ENCODE results near the gene PJVK. TPM values are rescaled to one million over a fixed set of nuclear protein-coding genes. Genes with fewer than 3 reads are reported as not detected.

Gene PJVK
- total RNA-seq, 1 donor from 2014 or later, result 7.4 TPM

DNA sequence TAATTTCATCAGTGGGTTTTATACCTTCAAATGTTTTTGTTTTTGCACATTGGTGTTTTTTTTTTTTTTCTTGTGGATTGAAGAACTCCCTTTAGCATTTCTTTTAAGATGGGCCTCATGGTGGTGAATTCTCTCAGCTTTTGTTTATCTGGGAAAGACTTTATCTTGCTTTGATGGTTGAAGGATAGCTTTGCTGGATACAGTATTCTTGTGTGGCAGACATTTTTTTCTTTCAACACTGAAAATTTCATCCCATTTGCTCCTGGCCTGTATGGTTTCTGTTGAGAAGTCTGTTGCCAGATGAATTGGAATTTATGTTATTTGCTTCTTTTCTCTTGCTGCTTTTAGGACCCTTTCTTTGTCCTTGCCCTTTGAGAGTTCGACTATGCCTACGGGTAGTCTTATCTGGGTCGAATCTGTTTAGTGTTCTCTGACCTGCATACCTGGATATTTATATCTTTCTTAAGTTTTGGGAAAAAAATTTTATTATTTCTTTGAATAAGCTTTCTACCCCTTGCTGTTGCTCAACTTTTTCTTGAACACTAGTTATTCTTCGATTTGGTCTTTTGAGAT is 25.8 kb upstream of the PJVK start:
- Mint-ChIP-seq H3K36me3 (ENCODE audit: unreplicated experiment) (peaks cover 30% of the 10 kb centered on the region), H3K27me3 (ENCODE audit: unreplicated experiment) (no peaks in the 10 kb centered on the region)

DNA sequence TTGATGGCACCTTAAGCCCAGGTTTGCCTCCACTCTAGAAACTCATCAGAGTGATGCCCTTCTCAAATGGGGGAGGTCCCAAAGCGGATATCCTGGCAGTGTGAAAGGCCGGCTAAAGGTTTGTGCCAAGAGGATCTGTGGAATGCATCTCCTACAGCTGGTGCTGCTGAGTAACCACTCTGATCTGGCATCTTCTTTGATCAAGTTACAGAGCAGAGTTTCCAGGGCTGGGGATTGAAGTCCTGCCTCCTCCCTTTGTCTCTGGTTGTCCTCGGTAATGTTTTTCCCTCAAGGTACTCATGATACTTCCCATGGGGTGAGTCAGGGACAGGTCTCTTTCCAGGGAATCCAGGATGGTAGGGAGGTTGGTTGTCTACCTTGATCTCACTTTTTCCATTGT is 24.8 kb upstream of the PJVK start:
- H3K36me3 Mint-ChIP-seq (ENCODE audit: unreplicated experiment), result peaks cover 36% of the 10 kb centered on the region
- H3K4me3 Mint-ChIP-seq (ENCODE audit: unreplicated experiment), result no peak overlapping the region

More for the DNA sequence above, 25.8 kb upstream of the PJVK start:
- no peak for TF ChIP-seq CTCF (IDR thresholded peaks at IDR 0.05)
- Mint-ChIP-seq H3K4me1 (ENCODE audit: unreplicated experiment) (peaks cover 2% of the 10 kb centered on the region), H3K9me3 (ENCODE audit: unreplicated experiment) (peaks cover 16% of the 10 kb centered on the region), H3K4me3 (ENCODE audit: unreplicated experiment) (no peak overlapping the region), H3K27ac (ENCODE audit: unreplicated experiment) (no peak overlapping the region)
- DNase-seq (ENCODE audit: extremely low spot score, unreplicated experiment), result no peak

DNA sequence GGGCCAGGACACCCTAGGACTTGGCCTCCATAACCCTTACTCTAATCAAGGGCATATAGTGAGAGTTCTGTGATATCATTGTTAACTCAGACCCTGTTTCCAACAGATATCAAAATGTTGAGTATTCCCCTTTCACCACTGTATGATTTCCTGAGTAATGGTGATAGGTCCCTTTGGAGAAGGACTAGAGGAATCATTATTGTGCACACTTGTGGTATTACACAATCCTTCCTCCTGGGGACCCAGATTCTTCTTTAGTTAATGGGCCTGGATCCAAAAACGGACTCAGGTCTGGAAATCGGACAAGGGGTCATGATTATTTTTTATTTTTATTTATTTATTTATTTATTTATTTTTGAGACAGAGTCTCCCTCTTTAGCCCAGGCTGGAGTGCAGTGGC is 23.7 kb upstream of the PJVK start:
- Mint-ChIP-seq H3K9me3 (ENCODE audit: unreplicated experiment) (peaks cover 16% of the 10 kb centered on the region), H3K36me3 (ENCODE audit: unreplicated experiment) (peaks cover 45% of the 10 kb centered on the region), H3K27ac (ENCODE audit: unreplicated experiment) (no peak overlapping the region), H3K4me3 (ENCODE audit: unreplicated experiment) (no peak overlapping the region), H3K27me3 (ENCODE audit: unreplicated experiment) (no peaks in the 10 kb centered on the region), H3K4me1 (ENCODE audit: unreplicated experiment) (peaks cover 2% of the 10 kb centered on the region)
- no peak for TF ChIP-seq CTCF (IDR thresholded peaks at IDR 0.05)
- no peak for DNase-seq (ENCODE audit: extremely low spot score, unreplicated experiment)

More for the DNA sequence above, 24.8 kb upstream of the PJVK start:
- no peak for DNase-seq (ENCODE audit: extremely low spot score, unreplicated experiment)
- Mint-ChIP-seq H3K27me3 (ENCODE audit: unreplicated experiment) (no peaks in the 10 kb centered on the region), H3K27ac (ENCODE audit: unreplicated experiment) (no peak overlapping the region), H3K9me3 (ENCODE audit: unreplicated experiment) (peaks cover 16% of the 10 kb centered on the region), H3K4me1 (ENCODE audit: unreplicated experiment) (peaks cover 2% of the 10 kb centered on the region)
- TF ChIP-seq CTCF (IDR thresholded peaks at IDR 0.05), result no peak

GRCh38 chr2:178428396-178428806 is 22.8 kb upstream of the PJVK start:
- DNase-seq (ENCODE audit: extremely low spot score, unreplicated experiment), result no peak
- H3K4me1 Mint-ChIP-seq (ENCODE audit: unreplicated experiment), result peaks cover 2% of the 10 kb centered on the region
- peaks cover 16% of the 10 kb centered on the region for H3K9me3 Mint-ChIP-seq (ENCODE audit: unreplicated experiment)
- no peaks in the 10 kb centered on the region for H3K27me3 Mint-ChIP-seq (ENCODE audit: unreplicated experiment)
- no peak for TF ChIP-seq CTCF (IDR thresholded peaks at IDR 0.05)
- no peak overlapping the region for H3K27ac Mint-ChIP-seq (ENCODE audit: unreplicated experiment)
- peaks cover 50% of the 10 kb centered on the region for H3K36me3 Mint-ChIP-seq (ENCODE audit: unreplicated experiment)
- no peak overlapping the region for H3K4me3 Mint-ChIP-seq (ENCODE audit: unreplicated experiment)

GRCh38 chr2:178429336-178429735 is 21.8 kb upstream of the PJVK start:
- Mint-ChIP-seq H3K4me3 (ENCODE audit: unreplicated experiment) (no peak overlapping the region), H3K27me3 (ENCODE audit: unreplicated experiment) (no peaks in the 10 kb centered on the region), H3K4me1 (ENCODE audit: unreplicated experiment) (peaks cover 2% of the 10 kb centered on the region), H3K27ac (ENCODE audit: unreplicated experiment) (no peak overlapping the region), H3K9me3 (ENCODE audit: unreplicated experiment) (peaks cover 16% of the 10 kb centered on the region), H3K36me3 (ENCODE audit: unreplicated experiment) (peaks cover 54% of the 10 kb centered on the region)
- no peak for DNase-seq (ENCODE audit: extremely low spot score, unreplicated experiment)
- TF ChIP-seq CTCF (IDR thresholded peaks at IDR 0.05), result no peak
